WTC11 (cell line): ENCODE results near the gene TWIST2. TPM values are rescaled to one million over a fixed set of nuclear protein-coding genes. Genes with fewer than 3 reads are reported as not detected.

ENCODE experiments used
- ATAC-seq: fragments of 200-7000 bp; cut with Tn5 transposase; 2 replicates; pipeline ENCODE4 v1.10.0; 2021; ENCODE audit warnings: mild to moderate bottlenecking, moderate library complexity
- CTCF ChIA-PET: fragments of 300-600 bp; sonication (Branson Sonifier 250); formaldehyde crosslinking; loops from one replicate; lab custom pipeline; 2021; ENCODE audit warnings: antibody characterized with exemption; lab: Charles Lee
- POLR2A ChIA-PET: fragments of 350-600 bp; sonication (Branson Sonifier 250); formaldehyde crosslinking; loops from one replicate; lab custom pipeline; 2021; ENCODE audit warnings: antibody characterized with exemption; lab: Charles Lee
- DNase-seq: peaks from one replicate; pipeline ENCODE4 v3.0.0; 2021; ENCODE audit warnings: low spot score
- H3K27ac Mint-ChIP-seq: 2 replicates; pipeline ENCODE4 v1.8.0; 2021; ENCODE audit warnings: mixed read lengths
- H3K27me3 Mint-ChIP-seq: 2 replicates; pipeline ENCODE4 v1.8.0; 2021; ENCODE audit warnings: low read depth, mild to moderate bottlenecking, moderate library complexity, mixed read lengths
- H3K36me3 Mint-ChIP-seq: 2 replicates; pipeline ENCODE4 v1.8.0; 2021; ENCODE audit warnings: mixed read lengths
- H3K4me1 Mint-ChIP-seq: 2 replicates; pipeline ENCODE4 v1.8.0; 2022; ENCODE audit warnings: mixed read lengths
- H3K4me3 Mint-ChIP-seq: 2 replicates; pipeline ENCODE4 v1.8.0; 2021; ENCODE audit warnings: mild to moderate bottlenecking, moderate library complexity, mixed read lengths
- H3K9me3 Mint-ChIP-seq: 2 replicates; pipeline ENCODE4 v1.8.0; 2021; ENCODE audit warnings: mixed read lengths
- ARID4B ChIP-seq: sonication (generic); formaldehyde crosslinking; IDR thresholded peaks from 2 replicates; pipeline ENCODE4 v1.8.0; 2023; ENCODE audit warnings: missing genetic modification reagents, mild to moderate bottlenecking, borderline replicate concordance
- ERG ChIP-seq: fragments of 250-450 bp; sonication (Bioruptor Pico); IDR thresholded peaks from 2 replicates; pipeline ENCODE4 v1.8.0; 2021; ENCODE audit warnings: mild to moderate bottlenecking
- ETV6 ChIP-seq: sonication (generic); formaldehyde crosslinking; IDR thresholded peaks from 2 replicates; pipeline ENCODE4 v1.8.1; 2022; ENCODE audit warnings: mild to moderate bottlenecking, missing genetic modification reagents
- FOXJ3 ChIP-seq: sonication (generic); formaldehyde crosslinking; IDR thresholded peaks from 2 replicates; pipeline ENCODE4 v1.9.0; 2021; ENCODE audit warnings: missing genetic modification reagents, mild to moderate bottlenecking, borderline replicate concordance
- HMGXB4 ChIP-seq: sonication (generic); formaldehyde crosslinking; IDR thresholded peaks from 2 replicates; pipeline ENCODE4 v1.8.1; 2023; ENCODE audit warnings: mild to moderate bottlenecking, moderate library complexity, missing genetic modification reagents
- JAZF1 ChIP-seq: fragments of 250-450 bp; sonication (Bioruptor Pico); IDR thresholded peaks from 2 replicates; pipeline ENCODE4 v1.9.0; 2021; ENCODE audit warnings: moderate library complexity, mild to moderate bottlenecking, inconsistent platforms
- MXD4 ChIP-seq: fragments of 250-450 bp; sonication (Bioruptor Pico); IDR thresholded peaks from 2 replicates; pipeline ENCODE4 v1.8.0; 2021; ENCODE audit warnings: mild to moderate bottlenecking, moderate library complexity, borderline replicate concordance
- NFE2L1 ChIP-seq: sonication (generic); formaldehyde crosslinking; IDR thresholded peaks from 2 replicates; pipeline ENCODE4 v1.8.1; 2023; ENCODE audit warnings: missing genetic modification reagents
- NR1H2 ChIP-seq: sonication (generic); formaldehyde crosslinking; IDR thresholded peaks from 2 replicates; pipeline ENCODE4 v1.9.0; 2021; ENCODE audit warnings: mild to moderate bottlenecking, moderate library complexity, missing genetic modification reagents
- NR2C2 ChIP-seq: sonication (generic); formaldehyde crosslinking; IDR thresholded peaks from 2 replicates; pipeline ENCODE4 v1.8.0; 2022; ENCODE audit warnings: mild to moderate bottlenecking, missing genetic modification reagents
- PRDM15 ChIP-seq: sonication (generic); formaldehyde crosslinking; IDR thresholded peaks from 2 replicates; pipeline ENCODE4 v1.8.0; 2022; ENCODE audit warnings: missing genetic modification reagents
- RORB ChIP-seq: fragments of 250-450 bp; sonication (Bioruptor Pico); IDR thresholded peaks from 2 replicates; pipeline ENCODE4 v1.9.0; 2021; ENCODE audit warnings: mild to moderate bottlenecking
- ZBTB43 ChIP-seq: sonication (generic); formaldehyde crosslinking; IDR thresholded peaks from 2 replicates; pipeline ENCODE4 v1.8.1; 2023; ENCODE audit warnings: mild to moderate bottlenecking, missing genetic modification reagents
- ZNF425 ChIP-seq: fragments of 250-450 bp; sonication (Bioruptor Pico); conservative IDR thresholded peaks from 2 replicates; pipeline ENCODE4 v1.9.0; 2021; ENCODE audit warnings: mild to moderate bottlenecking
- total RNA-seq: library from RNA; stranded (reverse); gene quantifications from 3 replicates; pipeline ENCODE4 v1.2.3, GENCODE V29; 2021

The TWIST2 gene
- total RNA-seq, 1 experiment from 2014 or later, result 5.7 TPM

GRCh38 chr2:238852206-238852869 is 4.5 kb downstream of the TWIST2 start:
- TF ChIP-seq NR1H2 (CRISPR knock-in tag), result no peak
- no peak for TF ChIP-seq JAZF1 (CRISPR knock-in tag)
- no peak for TF ChIP-seq ARID4B (CRISPR knock-in tag)
- no peak for TF ChIP-seq FOXJ3 (CRISPR knock-in tag)
- no peak for TF ChIP-seq NR2C2
- TF ChIP-seq PRDM15 (CRISPR knock-in tag), result no peak
- TF ChIP-seq ZNF425 (CRISPR knock-in tag), result no peak
- TF ChIP-seq NFE2L1 (CRISPR knock-in tag), result no peak
- TF ChIP-seq ETV6 (CRISPR knock-in tag), result no peak
- TF ChIP-seq RORB (CRISPR knock-in tag), result no peak
- TF ChIP-seq ERG, result no peak
- TF ChIP-seq ZBTB43, result no peak
- TF ChIP-seq HMGXB4 (CRISPR knock-in tag), result no peak
- TF ChIP-seq MXD4 (CRISPR knock-in tag), result no peak
- peaks cover 23% of the 10 kb centered on the region for H3K4me1 Mint-ChIP-seq
- no peak overlapping the region for H3K27ac Mint-ChIP-seq
- no peaks in the 10 kb centered on the region for H3K9me3 Mint-ChIP-seq
- no peak for ATAC-seq
- no peak for DNase-seq
- POLR2A ChIA-PET, result no interaction called here
- no peaks in the 10 kb centered on the region for H3K36me3 Mint-ChIP-seq
- H3K27me3 Mint-ChIP-seq, result peaks cover 48% of the 10 kb centered on the region
- CTCF ChIA-PET, result no interaction called here
- no peak overlapping the region for H3K4me3 Mint-ChIP-seq
